MM.1S (cell line): Measurements from ENCODE around the gene CHMP2B.

Source experiments
- DNase-seq: peaks from one replicate; pipeline ENCODE4 v3.0.0-alpha.2; 2015
- H2AFZ ChIP-seq: fragments of 300-600 bp; sonication (generic); 2 replicates; pipeline ENCODE4 v1.6.0; 2016; ENCODE audit warnings: antibody characterized with exemption, low read length
- H3F3A ChIP-seq: fragments of 300-600 bp; sonication (generic); 2 replicates; pipeline ENCODE4 v1.6.1; 2016; ENCODE audit warnings: mild to moderate bottlenecking, antibody characterized with exemption, low read length, moderate library complexity, mixed read lengths; ENCODE audit not compliant: insufficient read depth
- H3K27ac ChIP-seq: fragments of 300-600 bp; sonication (generic); 2 replicates; pipeline ENCODE4 v1.5.1; 2016; ENCODE audit warnings: mild to moderate bottlenecking, low read length
- H3K27me3 ChIP-seq: fragments of 300-600 bp; sonication (generic); replicated peaks from 2 replicates; pipeline ENCODE4 v1.6.0; 2016; ENCODE audit warnings: low read length; ENCODE audit not compliant: insufficient read depth
- H3K36me3 ChIP-seq: fragments of 300-600 bp; sonication (generic); replicated peaks from 2 replicates; pipeline ENCODE4 v1.6.1; 2016; ENCODE audit warnings: mild to moderate bottlenecking, low read length, mixed read lengths; ENCODE audit not compliant: insufficient read depth
- H3K4me1 ChIP-seq: fragments of 300-600 bp; sonication (generic); 2 replicates; pipeline ENCODE4 v1.6.1; 2016; ENCODE audit warnings: low read length, mixed read lengths
- H3K4me2 ChIP-seq: fragments of 300-600 bp; sonication (generic); 2 replicates; pipeline ENCODE4 v1.6.0; 2016; ENCODE audit warnings: low read depth, low read length
- H3K4me3 ChIP-seq: fragments of 300-600 bp; sonication (generic); 2 replicates; pipeline ENCODE4 v1.5.1; 2016; ENCODE audit warnings: low read length, mixed read lengths
- H3K79me2 ChIP-seq: fragments of 300-600 bp; sonication (generic); 2 replicates; pipeline ENCODE4 v1.6.1; 2016; ENCODE audit warnings: mixed run types, low read length, mixed read lengths
- H3K9ac ChIP-seq: fragments of 300-600 bp; sonication (generic); 2 replicates; pipeline ENCODE4 v1.6.1; 2016; ENCODE audit warnings: low read length, mixed read lengths
- H3K9me2 ChIP-seq: fragments of 300-600 bp; sonication (generic); replicated peaks from 2 replicates; pipeline ENCODE4 v1.6.1; 2016; ENCODE audit warnings: mild to moderate bottlenecking, low read length, mixed read lengths; ENCODE audit not compliant: insufficient read depth
- H3K9me3 ChIP-seq: fragments of 300-600 bp; sonication (generic); replicated peaks from 2 replicates; pipeline ENCODE4 v1.6.1; 2016; ENCODE audit warnings: mild to moderate bottlenecking, low read length, mixed read lengths; ENCODE audit not compliant: insufficient read depth
- H4K20me1 ChIP-seq: fragments of 300-600 bp; sonication (generic); 2 replicates; pipeline ENCODE4 v1.6.1; 2016; ENCODE audit warnings: mild to moderate bottlenecking, low read length, moderate library complexity, mixed read lengths; ENCODE audit not compliant: insufficient read depth
- CTCF ChIP-seq: fragments of 300-600 bp; sonication (generic); IDR thresholded peaks from 2 replicates; pipeline ENCODE4 v1.5.1; 2016; ENCODE audit warnings: antibody characterized with exemption, low read length, mixed read lengths
- EZH2 ChIP-seq: fragments of 300-600 bp; sonication (generic); optimal IDR thresholded peaks from 2 replicates; pipeline ENCODE3; 2017; ENCODE audit warnings: low read depth, mild to moderate bottlenecking, antibody characterized with exemption, low read length, mixed read lengths
- EZH2phosphoT487 ChIP-seq: fragments of 300-600 bp; sonication (generic); IDR thresholded peaks from 2 replicates; pipeline ENCODE4 v1.6.1; 2018; ENCODE audit warnings: antibody characterized with exemption, low read length

The CHMP2B gene

GRCh38 chr3:87206070-87206469 lies 21.0 kb upstream of the CHMP2B start:
- Histone ChIP-seq H2AFZ (no peak overlapping the region), H3K27me3 (no peaks in the 10 kb centered on the region), H3K27ac (no peak overlapping the region), H3K4me1 (no peaks in the 10 kb centered on the region), H3K4me2 (no peak overlapping the region), H3K9me2 (no peaks in the 10 kb centered on the region), H3F3A (no peaks in the 10 kb centered on the region), H3K79me2 (no peaks in the 10 kb centered on the region), H3K36me3 (no peaks in the 10 kb centered on the region), H4K20me1 (no peaks in the 10 kb centered on the region), H3K9ac (no peak overlapping the region), H3K4me3 (no peak overlapping the region), H3K9me3 (no peaks in the 10 kb centered on the region)
- no peak for TF ChIP-seq EZH2phosphoT487
- TF ChIP-seq EZH2 = no peak
- TF ChIP-seq CTCF = no peak
- DNase-seq = no peak

- no peak overlapping the region for H2AFZ ChIP-seq
- no peaks in the 10 kb centered on the region for H3K9me2 ChIP-seq
- H3K36me3 ChIP-seq = no peaks in the 10 kb centered on the region
- H3K4me2 ChIP-seq = no peak overlapping the region
- DNase-seq = no peak
- H3K9me3 ChIP-seq = no peaks in the 10 kb centered on the region
- no peaks in the 10 kb centered on the region for H4K20me1 ChIP-seq
- H3K79me2 ChIP-seq = no peaks in the 10 kb centered on the region
- no peak overlapping the region for H3K27ac ChIP-seq
- H3K27me3 ChIP-seq = no peaks in the 10 kb centered on the region
- H3K9ac ChIP-seq = no peak overlapping the region
- H3K4me3 ChIP-seq = no peak overlapping the region
- TF ChIP-seq CTCF (no peak), EZH2phosphoT487 (no peak), EZH2 (no peak)
- no peaks in the 10 kb centered on the region for H3F3A ChIP-seq
- no peaks in the 10 kb centered on the region for H3K4me1 ChIP-seq
Observed at GRCh38 chr3:87206635-87207034, 20.5 kb upstream of the CHMP2B start.

GRCh38 chr3:87207460-87207859 lies 19.6 kb upstream of the CHMP2B start:
- H4K20me1 ChIP-seq = no peaks in the 10 kb centered on the region
- no peaks in the 10 kb centered on the region for H3K36me3 ChIP-seq
- no peak for DNase-seq
- H3K4me1 ChIP-seq = no peaks in the 10 kb centered on the region
- H3K9me2 ChIP-seq = no peaks in the 10 kb centered on the region
- H3K27ac ChIP-seq = no peak overlapping the region
- H3K27me3 ChIP-seq = no peaks in the 10 kb centered on the region
- no peaks in the 10 kb centered on the region for H3K9me3 ChIP-seq
- no peak overlapping the region for H2AFZ ChIP-seq
- H3K9ac ChIP-seq = no peak overlapping the region
- no peaks in the 10 kb centered on the region for H3F3A ChIP-seq
- H3K79me2 ChIP-seq = no peaks in the 10 kb centered on the region
- no peak overlapping the region for H3K4me3 ChIP-seq
- H3K4me2 ChIP-seq = no peak overlapping the region
- no peak for TF ChIP-seq CTCF
- TF ChIP-seq EZH2 = no peak
- no peak for TF ChIP-seq EZH2phosphoT487
